IMR-90 (cell line): Measurements from ENCODE around the gene PHLDB1. TPM values are rescaled to one million over a fixed set of nuclear protein-coding genes. Genes with fewer than 3 reads are reported as not detected.
A peak's percentile ranks its signal among the peaks of the same experiment; 100 is the strongest.

Experiments
- ATAC-seq: fragments of 200-7000 bp; cut with Tn5 transposase; 2 replicates; pipeline ENCODE4 v1.9.1; 2020; ENCODE audit warnings: low read depth, mild to moderate bottlenecking, moderate library complexity
- BruUV-seq: library from RNA; stranded (reverse); fragments of 400-500 nt; replicated peaks from 2 replicates; lab custom pipeline; 2021; lab: Mats Ljungman, UMichigan
- CTCF ChIA-PET: fragments of 300-600 bp; formaldehyde crosslinking; extraction: SDS; loops from one replicate; lab custom pipeline; 2021; ENCODE audit warnings: antibody characterized with exemption; lab: Yijun Ruan, JAX
- POLR2A ChIA-PET: fragments of 300-600 bp; sonication (Branson Sonifier 250); formaldehyde crosslinking; loops from one replicate; lab custom pipeline; 2022; ENCODE audit warnings: antibody characterized with exemption; ENCODE audit not compliant: unreplicated experiment; lab: Charles Lee
- DNase-seq: peaks from one replicate; pipeline ENCODE4 v3.0.0; 2013
- H2AFZ ChIP-seq: replicated peaks from 2 replicates; pipeline ENCODE3; 2013; ENCODE audit warnings: low read length, mild to moderate bottlenecking; ENCODE audit not compliant: poor library complexity
- H2AK5ac ChIP-seq: 2 replicates; pipeline ENCODE4 v1.6.1; 2013; ENCODE audit warnings: low read depth, low read length, inconsistent platforms
- H2AK9ac ChIP-seq: replicated peaks from 2 replicates; pipeline ENCODE3; 2013; ENCODE audit warnings: mild to moderate bottlenecking, low read depth, low read length, moderate library complexity; ENCODE audit not compliant: poor library complexity
- H2BK120ac ChIP-seq: 2 replicates; pipeline ENCODE4 v1.6.1; 2013; ENCODE audit warnings: low read depth, low read length, inconsistent platforms
- H2BK15ac ChIP-seq: 3 replicates; pipeline ENCODE4 v1.6.1; 2013; ENCODE audit warnings: low read depth, low read length, inconsistent platforms
- H2BK20ac ChIP-seq: 2 replicates; pipeline ENCODE4 v1.6.1; 2013; ENCODE audit warnings: low read depth, mild to moderate bottlenecking, inconsistent platforms, low read length, moderate library complexity
- H2BK5ac ChIP-seq: 2 replicates; pipeline ENCODE4 v1.6.1; 2013; ENCODE audit warnings: mild to moderate bottlenecking, low read depth, low read length, inconsistent platforms; ENCODE audit not compliant: poor library complexity, severe bottlenecking
- H3K14ac ChIP-seq: replicated peaks from 2 replicates; pipeline ENCODE4 v1.6.1; 2013; ENCODE audit warnings: low read depth, low read length, inconsistent platforms
- H3K18ac ChIP-seq: 2 replicates; pipeline ENCODE4 v1.6.1; 2013; ENCODE audit warnings: low read depth, low read length, control low read depth
- H3K23ac ChIP-seq: 2 replicates; pipeline ENCODE4 v1.6.1; 2013; ENCODE audit warnings: low read depth, low read length, inconsistent platforms
- H3K27ac ChIP-seq: 2 replicates; pipeline ENCODE4 v1.5.1; 2013; ENCODE audit warnings: mild to moderate bottlenecking, control low read depth, low read length; ENCODE audit not compliant: insufficient read depth
- H3K27me3 ChIP-seq: 2 replicates; pipeline ENCODE4 v1.6.1; 2013; ENCODE audit warnings: low read length; ENCODE audit not compliant: control insufficient read depth, insufficient read depth
- H3K36me3 ChIP-seq: 2 replicates; pipeline ENCODE4 v1.6.1; 2013; ENCODE audit warnings: low read length, mixed read lengths; ENCODE audit not compliant: control insufficient read depth, insufficient read depth
- H3K4ac ChIP-seq: 2 replicates; pipeline ENCODE4 v1.6.1; 2013; ENCODE audit warnings: low read depth, low read length, inconsistent platforms
- H3K4me1 ChIP-seq: 2 replicates; pipeline ENCODE4 v1.6.1; 2013; ENCODE audit warnings: low read length, mixed read lengths; ENCODE audit not compliant: control insufficient read depth, insufficient read depth
- H3K4me2 ChIP-seq: 2 replicates; pipeline ENCODE4 v1.6.1; 2013; ENCODE audit warnings: low read depth, mild to moderate bottlenecking, control low read depth, low read length, moderate library complexity
- H3K4me3 ChIP-seq: 2 replicates; pipeline ENCODE4 v1.5.1; 2013; ENCODE audit warnings: low read depth, mild to moderate bottlenecking, control low read depth, low read length, moderate library complexity; ENCODE audit not compliant: insufficient read depth
- H3K56ac ChIP-seq: 2 replicates; pipeline ENCODE4 v1.6.1; 2013; ENCODE audit warnings: low read length, inconsistent platforms; ENCODE audit not compliant: insufficient read depth; ENCODE audit errors: extremely low read depth
- H3K79me1 ChIP-seq, 2 experiments: 2 replicates each; pipeline ENCODE4 v1.6.1; 2013; ENCODE audit warnings: low read length in 2 of 2, inconsistent platforms in 1 of 2, low read depth in 1 of 2
- H3K9ac ChIP-seq: 2 replicates; pipeline ENCODE4 v1.6.1; 2013; ENCODE audit warnings: low read depth, low read length, control low read depth
- H3K9me1 ChIP-seq: 2 replicates; pipeline ENCODE4 v1.6.1; 2013; ENCODE audit warnings: low read length, inconsistent platforms; ENCODE audit not compliant: insufficient read depth
- H3K9me3 ChIP-seq: 2 replicates; pipeline ENCODE4 v1.6.1; 2013; ENCODE audit warnings: low read length; ENCODE audit not compliant: control insufficient read depth, insufficient read depth
- H4K20me1 ChIP-seq: 2 replicates; pipeline ENCODE4 v1.6.1; 2013; ENCODE audit warnings: low read length, inconsistent platforms; ENCODE audit not compliant: insufficient read depth
- H4K5ac ChIP-seq: 2 replicates; pipeline ENCODE4 v1.6.1; 2013; ENCODE audit warnings: mild to moderate bottlenecking, low read depth, low read length, control low read depth
- H4K8ac ChIP-seq, 2 experiments: 2 replicates each; pipeline ENCODE4 v1.6.1; 2013; ENCODE audit warnings: low read depth in 2 of 2, low read length in 2 of 2, control low read depth in 1 of 2, inconsistent platforms in 1 of 2
- H4K91ac ChIP-seq: 2 replicates; pipeline ENCODE4 v1.6.1; 2013; ENCODE audit warnings: low read depth, low read length, inconsistent platforms; ENCODE audit not compliant: insufficient read depth
- FOS ChIP-seq: fragments of 150-350 bp; IDR thresholded peaks from 2 replicates; pipeline ENCODE4 v1.6.1; 2016; ENCODE audit warnings: low read depth, low read length
- MAZ ChIP-seq: IDR thresholded peaks from 2 replicates; pipeline ENCODE4 v1.6.1; 2012; ENCODE audit warnings: low read depth, mild to moderate bottlenecking, low read length, improper control_type of control experiment, moderate library complexity, borderline replicate concordance
- POLR2A ChIP-seq: IDR thresholded peaks from 2 replicates; pipeline ENCODE4 v1.6.1; 2012; ENCODE audit warnings: mild to moderate bottlenecking, low read depth, low read length
- RCOR1 ChIP-seq: IDR thresholded peaks from 2 replicates; pipeline ENCODE4 v1.6.1; 2012; ENCODE audit warnings: mild to moderate bottlenecking, low read length, improper control_type of control experiment; ENCODE audit not compliant: insufficient replicate concordance
- WGBS, 2 experiments: methylation state at CpG; one replicate each; pipeline versions ENCODE4 v1.1.5 to v1.1.7; 2013; ENCODE audit warnings: missing lambda C conversion rate in 2 of 2; ENCODE audit not compliant: insufficient read length in 1 of 2; ENCODE audit errors: extremely low coverage in 2 of 2; 5-methylcytosine and 5-hydroxymethylcytosine counted together
- dilution Hi-C: fragments of 300-500 bp; cut with HindIII; formaldehyde crosslinking; loops from one replicate; pipeline ENCODE4 v1.14.3; 2018; ENCODE audit warnings: low sequenced_read_pairs; ENCODE audit not compliant: unreplicated experiment
- in situ Hi-C: fragments of 300-500 bp; cut with MboI; formaldehyde crosslinking; loops from 3 replicates; pipeline ENCODE4 v1.14.3; 2019; ENCODE audit warnings: low sequenced_read_pairs, inconsistent platforms, mixed read lengths
- intact Hi-C: fragments of 100-400 bp; cut with micrococcal nuclease; formaldehyde crosslinking; loops from 2 replicates; pipeline ENCODE4 v1.10.0; 2022
- polyA plus RNA-seq, 3 experiments: library from polyadenylated mRNA; depleted of rRNA; stranded (reverse); fragments of >200 nt; gene quantifications; 2 replicates each; pipeline ENCODE4 v1.2.3, GENCODE V29; 2012; ENCODE audit warnings: low replicate concordance in 1 of 3
- total RNA-seq: library from RNA; depleted of rRNA; stranded (reverse); fragments of >200 nt; gene quantifications from 2 replicates; pipeline ENCODE4 v1.2.3, GENCODE V29; 2012

PHLDB1 gene
- total and polyA plus RNA-seq, 2 of the 4 experiments (the other 2 are of a cell fraction) = 40.0 to 90.4 TPM

DNA sequence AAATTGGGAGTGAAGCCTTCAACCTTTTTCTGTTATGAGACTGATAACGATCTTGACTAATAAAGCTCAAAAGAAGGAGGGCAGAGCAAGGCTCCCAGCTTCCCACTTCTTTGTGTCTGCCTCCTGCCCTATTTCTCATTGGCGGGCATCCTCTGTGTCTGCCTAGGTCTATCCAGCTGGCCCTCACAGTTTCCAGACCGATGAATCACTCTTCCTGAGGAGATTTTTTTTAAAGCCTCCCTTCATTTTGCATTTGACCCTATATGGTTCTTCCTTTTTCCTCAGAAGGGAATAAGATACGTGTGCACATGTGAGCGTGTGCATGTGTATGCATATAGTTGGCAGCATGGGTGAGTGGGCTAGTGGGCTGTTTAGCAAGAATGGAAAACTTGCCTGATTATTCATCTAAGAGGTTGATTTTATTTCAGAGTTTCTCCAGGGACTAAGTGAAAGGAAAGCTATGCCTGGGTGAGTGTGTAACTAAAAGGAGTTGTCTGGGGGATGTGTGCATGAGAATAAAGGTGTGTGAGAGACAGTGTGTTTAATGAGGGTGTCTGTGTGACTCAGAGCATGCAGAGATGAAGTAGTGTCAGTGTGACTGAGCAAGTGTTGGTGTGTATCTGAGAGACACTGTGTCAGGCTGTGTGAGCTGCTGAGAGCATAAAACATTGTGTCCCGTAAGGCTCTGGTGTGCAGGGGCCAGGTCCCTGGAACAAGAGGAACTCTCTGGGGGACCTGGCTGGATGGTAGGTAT is 12.2 kb downstream of the PHLDB1 start (continued):
- TF ChIP-seq RCOR1 (no peak), MAZ (no peak)

DNA sequence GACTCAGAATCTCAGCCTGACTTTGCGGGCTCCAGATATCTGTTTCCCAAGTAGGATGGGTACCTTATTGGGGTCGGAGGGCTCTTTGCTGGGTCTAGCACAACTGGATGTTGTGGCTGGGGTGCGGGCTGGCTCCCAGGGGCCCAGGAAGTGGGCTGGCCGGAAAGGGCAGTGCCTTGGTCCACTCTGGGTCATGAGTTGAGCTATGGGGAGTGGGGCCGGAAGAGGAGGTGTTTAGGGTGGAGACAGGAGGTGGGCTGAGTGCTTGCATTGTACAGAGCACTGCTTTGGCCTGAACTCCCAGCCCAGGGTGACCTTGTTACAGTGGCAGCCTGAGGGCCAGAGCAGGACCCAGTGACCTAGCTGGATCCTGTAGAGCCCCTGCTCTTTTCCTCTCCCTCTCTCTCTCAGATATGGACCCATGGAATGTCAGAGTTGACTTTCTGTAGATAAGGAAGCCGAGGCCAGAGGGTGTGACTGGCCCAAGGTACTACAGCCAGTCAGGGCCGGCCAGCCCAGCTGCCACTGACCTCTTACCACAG is 13.2 kb downstream of the PHLDB1 start:
- in situ Hi-C loops (no loop called here), dilution Hi-C loops (no loop called here), intact Hi-C loops (no loop called here)
- peak overlapping the region; percentile 82 for H3K9ac ChIP-seq
- peak overlapping the region; percentile 97 for H2BK120ac ChIP-seq
- peaks cover 33% of the 10 kb centered on the region for H3K9me1 ChIP-seq
- peak overlapping the region; percentile 92 for H4K91ac ChIP-seq
- H4K20me1 ChIP-seq = peaks cover 46% of the 10 kb centered on the region
- H3K23ac ChIP-seq = peak overlapping the region; percentile 88
- H3K27ac ChIP-seq = peak overlapping the region; percentile 93
- H3K56ac ChIP-seq = peak overlapping the region; percentile 79
- 0 out of 2 replicates have a peak overlapping the region, but pooled peaks have one; percentile 15 for H3K4me3 ChIP-seq
- H3K27me3 ChIP-seq = no peaks in the 10 kb centered on the region
- peak overlapping the region; percentile 99 for H3K4ac ChIP-seq
- ATAC-seq (peak; percentile 0; the same call in 1 of the 2 replicates), DNase-seq (no peak)
- H2BK5ac ChIP-seq = peak overlapping the region; percentile 99
- H3K79me1 ChIP-seq = peaks cover 27 to 73% of the 10 kb centered on the region in 2 experiments; a peak in 3 of 4 replicates
- H2BK20ac ChIP-seq = peak overlapping the region; percentile 89
- peaks cover 36% of the 10 kb centered on the region for H3K36me3 ChIP-seq
- CTCF ChIA-PET = interaction anchor here (2.0 kb wide), 1 partner anchor 9 kb away, joined by 9 read pairs; no protein-coding TSS in a partner anchor
- POLR2A ChIA-PET = interaction anchor here (0.7 to 4.4 kb wide), 2 partner anchors 12 to 22 kb away, joined by 20 to 36 read pairs; partner anchors contain the start of gene PHLDB1
- peak overlapping the region; percentile 91 for H2AK9ac ChIP-seq
- H3K18ac ChIP-seq = peak overlapping the region; percentile 90
- 0% methylated on average over 1 of the region's 7 CpGs; no CpG with 5 or more reads in 1 of the 2 experiments for WGBS, 2 experiments
- H2BK15ac ChIP-seq = peak overlapping the region; percentile 94
- H4K8ac ChIP-seq = peak overlapping the region; percentile 12 to 91
- H3K4me2 ChIP-seq = peak overlapping the region; percentile 86
- H3K14ac ChIP-seq = peak overlapping the region; percentile 89
- H2AFZ ChIP-seq = peak overlapping the region; percentile 75
- peak overlapping the region; percentile 97 for H4K5ac ChIP-seq
- BruUV-seq = no TSS peak
- peaks cover 43% of the 10 kb centered on the region for H3K4me1 ChIP-seq
- TF ChIP-seq POLR2A (peak; percentile 68), FOS (no peak)
- peak overlapping the region; percentile 100 for H2AK5ac ChIP-seq
- H3K9me3 ChIP-seq = no peaks in the 10 kb centered on the region
